GM23338 (cell line): ENCODE data around the gene FAM13A. TPM values are rescaled to one million over a fixed set of nuclear protein-coding genes. Genes with fewer than 3 reads are reported as not detected.
A peak's percentile ranks its signal among the peaks of the same experiment; 100 is the strongest.

ENCODE experiments used
- ATAC-seq: fragments of 200-7000 bp; cut with Tn5 transposase; 3 replicates; pipeline ENCODE4 v1.9.1; 2020
- DNase-seq: peaks from one replicate; pipeline ENCODE4 v3.0.0-alpha.2; 2015; ENCODE audit warnings: low spot score
- H2AFZ ChIP-seq: fragments of 200-600 bp; sonication (generic); 2 replicates; pipeline ENCODE4 v1.8.0; 2016; ENCODE audit warnings: antibody characterized with exemption, mild to moderate bottlenecking, moderate library complexity
- H3F3A ChIP-seq: fragments of 200-600 bp; sonication (generic); replicated peaks from 2 replicates; pipeline ENCODE4 v1.8.0; 2017; ENCODE audit warnings: antibody characterized with exemption, mixed run types, low read depth
- H3K27ac ChIP-seq: fragments of 200-600 bp; sonication (generic); 2 replicates; pipeline ENCODE4 v1.6.1; 2016; ENCODE audit warnings: low read depth
- H3K27me3 ChIP-seq: fragments of 200-600 bp; sonication (generic); 2 replicates; pipeline ENCODE4 v1.8.0; 2016; ENCODE audit warnings: mild to moderate bottlenecking, mixed run types, moderate library complexity; ENCODE audit not compliant: insufficient read depth
- H3K36me3 ChIP-seq: fragments of 200-600 bp; sonication (generic); 2 replicates; pipeline ENCODE4 v1.8.0; 2016; ENCODE audit warnings: mild to moderate bottlenecking; ENCODE audit not compliant: insufficient read depth
- H3K4me1 ChIP-seq: fragments of 200-600 bp; sonication (generic); 2 replicates; pipeline ENCODE4 v1.8.0; 2016; ENCODE audit warnings: mild to moderate bottlenecking, moderate library complexity; ENCODE audit not compliant: insufficient read depth
- H3K4me2 ChIP-seq: fragments of 200-600 bp; sonication (generic); 2 replicates; pipeline ENCODE4 v1.7.1; 2017; ENCODE audit warnings: mixed run types
- H3K4me3 ChIP-seq: fragments of 200-600 bp; sonication (generic); 2 replicates; pipeline ENCODE4 v1.6.1; 2016; ENCODE audit warnings: mixed run types
- H3K79me2 ChIP-seq: fragments of 200-600 bp; sonication (generic); replicated peaks from 2 replicates; pipeline ENCODE4 v1.8.0; 2017; ENCODE audit warnings: mild to moderate bottlenecking; ENCODE audit not compliant: insufficient read depth
- H3K9me2 ChIP-seq: fragments of 200-600 bp; sonication (generic); 2 replicates; pipeline ENCODE4 v1.8.0; 2017; ENCODE audit not compliant: insufficient read depth
- H4K20me1 ChIP-seq: fragments of 200-600 bp; sonication (generic); replicated peaks from 2 replicates; pipeline ENCODE4 v1.8.0; 2017; ENCODE audit warnings: mild to moderate bottlenecking; ENCODE audit not compliant: insufficient read depth
- H3K27ac Mint-ChIP-seq: 2 replicates; pipeline ENCODE4 v1.8.0; 2020; ENCODE audit warnings: inconsistent platforms, mild to moderate bottlenecking, moderate library complexity, mixed read lengths
- H3K27me3 Mint-ChIP-seq: 3 replicates; pipeline ENCODE4 v1.8.0; 2022; ENCODE audit warnings: low read depth, mild to moderate bottlenecking, moderate library complexity, mixed read lengths, inconsistent platforms; ENCODE audit not compliant: insufficient read depth, poor library complexity
- H3K36me3 Mint-ChIP-seq: 3 replicates; pipeline ENCODE4 v1.8.0; 2021; ENCODE audit warnings: low read depth, mild to moderate bottlenecking, inconsistent platforms, moderate library complexity, mixed read lengths
- H3K4me1 Mint-ChIP-seq: 3 replicates; pipeline ENCODE4 v1.8.0; 2020; ENCODE audit warnings: mild to moderate bottlenecking, inconsistent platforms, mixed read lengths
- H3K4me3 Mint-ChIP-seq: 3 replicates; pipeline ENCODE4 v1.8.0; 2021; ENCODE audit warnings: moderate library complexity, mild to moderate bottlenecking, inconsistent platforms, mixed read lengths
- H3K9me3 Mint-ChIP-seq: 3 replicates; pipeline ENCODE4 v1.8.0; 2020; ENCODE audit warnings: moderate library complexity, mild to moderate bottlenecking, inconsistent platforms, mixed read lengths
- CTCF ChIP-seq, 2 experiments: fragments of 200-600 bp in 1 of 2; sonication (generic) in 1 of 2; conservative IDR thresholded peaks; 2 replicates each; pipeline versions ENCODE4 v1.5.1 to v1.6.1; 2016 to 2017; ENCODE audit warnings: antibody characterized with exemption in 2 of 2, low read depth in 2 of 2, mild to moderate bottlenecking in 2 of 2, moderate library complexity in 1 of 2
- ETS1 ChIP-seq: IDR thresholded peaks from 2 replicates; pipeline ENCODE4 v1.6.1; 2016; ENCODE audit warnings: antibody characterized with exemption
- EZH2phosphoT487 ChIP-seq: fragments of 200-600 bp; sonication (generic); IDR thresholded peaks from one replicate; pipeline ENCODE4 v1.8.1; 2018; ENCODE audit warnings: antibody characterized with exemption; ENCODE audit not compliant: unreplicated experiment
- JUNB ChIP-seq: IDR thresholded peaks from one replicate; pipeline ENCODE4 v1.6.1; 2016; ENCODE audit warnings: antibody characterized with exemption; ENCODE audit not compliant: unreplicated experiment
- NANOG ChIP-seq: IDR thresholded peaks from 2 replicates; pipeline ENCODE4 v1.6.1; 2016; ENCODE audit warnings: antibody characterized with exemption, borderline replicate concordance
- POLR2AphosphoS5 ChIP-seq: IDR thresholded peaks from 2 replicates; pipeline ENCODE4 v1.6.1; 2016; ENCODE audit warnings: antibody characterized with exemption, low read depth
- REST ChIP-seq: IDR thresholded peaks from one replicate; pipeline ENCODE4 v1.6.1; 2018; ENCODE audit warnings: antibody characterized with exemption; ENCODE audit not compliant: unreplicated experiment
- STAT1 ChIP-seq: IDR thresholded peaks from one replicate; pipeline ENCODE4 v1.6.1; 2016; ENCODE audit warnings: antibody characterized with exemption; ENCODE audit not compliant: unreplicated experiment
- polyA plus RNA-seq: library from polyadenylated mRNA; unstranded; fragments of >200 nt; fragmentation: Nextera tagmentation; extraction: Ambion mirVana; gene quantifications from 2 replicates; pipeline ENCODE4 v1.2.1, GENCODE V29; 2016
- total RNA-seq: library from RNA; depleted of rRNA; stranded (reverse); fragments of >200 nt; shearing (Covaris generic); gene quantifications from 2 replicates; pipeline ENCODE4 v1.2.3, GENCODE V29; 2014

Gene FAM13A
- total and polyA plus RNA-seq, 2 experiments from 2014 or later: 13.9 to 28.4 TPM

GRCh38 chr4:89056292-89056952 is 563 bp downstream of the FAM13A start:
- H3K27me3 ChIP-seq: no peaks in the 10 kb centered on the region
- H3K79me2 ChIP-seq: peaks cover 53% of the 10 kb centered on the region
- H3K27me3 Mint-ChIP-seq: peaks cover 3% of the 10 kb centered on the region
- H3K36me3 Mint-ChIP-seq: peaks cover 2% of the 10 kb centered on the region; the same call in 2 of the 3 replicates
- no peaks in the 10 kb centered on the region for H4K20me1 ChIP-seq
- no peaks in the 10 kb centered on the region for H3K36me3 ChIP-seq
- H3K4me2 ChIP-seq: peak overlapping the region; percentile 79
- H3K9me2 ChIP-seq: no peaks in the 10 kb centered on the region
- TF ChIP-seq NANOG (no peak), EZH2phosphoT487 (no peak), REST (no peak), STAT1 (no peak), ETS1 (no peak), POLR2AphosphoS5 (no peak), CTCF (conservative IDR thresholded peaks at IDR 0.05; ENCODE audit: low read depth in 2 of 2) (no peak), JUNB (no peak)
- ATAC-seq (peak; percentile 80), DNase-seq (no peak)
- no peaks in the 10 kb centered on the region for H3F3A ChIP-seq
- peak overlapping the region; percentile 1; the same call in 1 of the 2 replicates for H3K27ac ChIP-seq
- peak overlapping the region; percentile 89 for H3K4me3 Mint-ChIP-seq
- peaks cover 45% of the 10 kb centered on the region for H3K4me1 Mint-ChIP-seq
- peaks cover 28% of the 10 kb centered on the region for H3K4me1 ChIP-seq
- H3K9me3 Mint-ChIP-seq: peaks cover 4% of the 10 kb centered on the region; the same call in 2 of the 3 replicates
- peak overlapping the region; percentile 53 for H3K4me3 ChIP-seq
- H2AFZ ChIP-seq: no peak overlapping the region
- peak overlapping the region; percentile 96 for H3K27ac Mint-ChIP-seq
